Measurements from ENCODE around the gene DPH2. TPM values are rescaled to one million over a fixed set of nuclear protein-coding genes. Genes with fewer than 3 reads are reported as not detected.

Gene DPH2
- total RNA-seq, 6 experiments from 2014 or later = 8.9 to 27.5 (median 12.0) TPM

DNA sequence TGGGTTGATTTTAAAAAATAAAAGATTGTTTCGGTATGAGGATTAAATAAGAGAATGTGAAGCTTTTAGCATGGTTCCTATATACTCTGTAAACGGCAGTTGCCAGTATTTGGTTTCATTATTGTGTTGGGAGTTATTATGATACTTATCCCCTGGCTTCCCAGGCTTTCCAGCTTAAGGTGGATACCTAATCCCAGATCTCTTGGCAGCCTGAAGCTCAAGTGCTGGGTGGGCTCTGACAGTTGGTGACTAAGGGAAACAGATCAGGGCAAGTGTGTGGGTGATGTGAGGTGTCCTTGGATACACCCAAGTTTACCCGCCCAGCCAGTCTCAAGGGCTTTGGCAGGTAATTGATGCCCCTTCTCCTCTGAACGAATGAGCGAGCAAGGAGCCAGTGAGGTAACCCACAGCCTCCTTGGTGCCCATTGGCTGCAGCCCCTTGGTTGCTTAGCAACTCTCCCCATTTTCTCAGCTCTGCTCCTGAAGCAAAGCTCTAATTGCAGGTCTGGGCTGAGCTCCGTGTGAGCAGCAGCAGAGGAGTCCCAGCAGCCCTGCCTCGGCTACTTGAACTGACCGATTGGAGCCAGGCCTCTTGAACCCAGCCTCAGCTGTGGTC is 17.0 kb upstream of the DPH2 start:
- ATAC-seq = no peak
- H3K27ac ChIP-seq = no peak overlapping the region
- no peak for TF ChIP-seq POLR2A (IDR thresholded peaks at IDR 0.05)
- TF ChIP-seq, protein P1, sequence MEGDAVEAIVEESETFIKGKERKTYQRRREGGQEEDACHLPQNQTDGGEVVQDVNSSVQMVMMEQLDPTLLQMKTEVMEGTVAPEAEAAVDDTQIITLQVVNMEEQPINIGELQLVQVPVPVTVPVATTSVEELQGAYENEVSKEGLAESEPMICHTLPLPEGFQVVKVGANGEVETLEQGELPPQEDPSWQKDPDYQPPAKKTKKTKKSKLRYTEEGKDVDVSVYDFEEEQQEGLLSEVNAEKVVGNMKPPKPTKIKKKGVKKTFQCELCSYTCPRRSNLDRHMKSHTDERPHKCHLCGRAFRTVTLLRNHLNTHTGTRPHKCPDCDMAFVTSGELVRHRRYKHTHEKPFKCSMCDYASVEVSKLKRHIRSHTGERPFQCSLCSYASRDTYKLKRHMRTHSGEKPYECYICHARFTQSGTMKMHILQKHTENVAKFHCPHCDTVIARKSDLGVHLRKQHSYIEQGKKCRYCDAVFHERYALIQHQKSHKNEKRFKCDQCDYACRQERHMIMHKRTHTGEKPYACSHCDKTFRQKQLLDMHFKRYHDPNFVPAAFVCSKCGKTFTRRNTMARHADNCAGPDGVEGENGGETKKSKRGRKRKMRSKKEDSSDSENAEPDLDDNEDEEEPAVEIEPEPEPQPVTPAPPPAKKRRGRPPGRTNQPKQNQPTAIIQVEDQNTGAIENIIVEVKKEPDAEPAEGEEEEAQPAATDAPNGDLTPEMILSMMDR (IDR thresholded peaks at IDR 0.05) = no peak

DNA sequence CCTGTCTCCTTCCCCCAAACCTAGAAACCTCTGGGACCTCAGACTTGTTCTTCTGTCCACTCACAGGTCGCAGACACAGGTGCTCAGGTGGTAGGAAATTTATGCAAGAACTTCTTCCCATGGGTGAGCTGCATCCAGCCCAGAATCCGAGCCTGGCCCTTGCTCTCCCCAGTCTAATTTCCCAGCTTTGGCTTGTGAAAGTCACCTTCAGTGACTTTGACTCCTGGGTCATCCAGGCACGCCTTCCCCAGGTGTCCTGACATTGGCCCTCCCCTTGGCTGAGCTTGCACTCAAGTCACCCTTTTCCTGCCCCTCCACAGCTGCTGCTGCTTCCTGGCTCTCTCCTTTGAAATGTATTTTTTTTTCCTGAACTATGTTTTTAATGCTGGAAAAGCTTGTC is 16.4 kb upstream of the DPH2 start:
- TF ChIP-seq, protein P1 (IDR thresholded peaks at IDR 0.05) = no peak
- WGBS (ENCODE audit: insufficient coverage, low coverage, low lambda C conversion rate, missing lambda C conversion rate) = 80% methylated on average over 1 of the region's 3 CpGs
- intact Hi-C loops (cut with DNase I) = no loop called here
- H3K36me3 ChIP-seq = peaks cover 0 to 25% (median 4%) of the 10 kb centered on the region in 4 donors
- no peak for DNase-seq
- H3K9me3 ChIP-seq = no peaks in the 10 kb centered on the region
- H3K27me3 ChIP-seq = no peaks in the 10 kb centered on the region
- ATAC-seq = no peak
- H3K4me3 ChIP-seq = no peak overlapping the region
- H3K4me1 ChIP-seq = peaks cover 0 to 3% (median 0%) of the 10 kb centered on the region in 4 donors
- no peak overlapping the region for H3K27ac ChIP-seq

More for the DNA sequence above, 17.0 kb upstream of the DPH2 start:
- intact Hi-C loops (cut with DNase I) = no loop called here
- no peaks in the 10 kb centered on the region for H3K27me3 ChIP-seq
- no peak overlapping the region for H3K4me3 ChIP-seq
- peaks cover 0 to 8% (median 3%) of the 10 kb centered on the region in 4 donors for H3K4me1 ChIP-seq
- WGBS (ENCODE audit: insufficient coverage, low coverage, low lambda C conversion rate, missing lambda C conversion rate) = 94% methylated on average over 2 of the region's 8 CpGs
- peaks cover 0 to 20% (median 4%) of the 10 kb centered on the region in 4 donors for H3K36me3 ChIP-seq
- no peaks in the 10 kb centered on the region for H3K9me3 ChIP-seq
- no peak for DNase-seq

DNA sequence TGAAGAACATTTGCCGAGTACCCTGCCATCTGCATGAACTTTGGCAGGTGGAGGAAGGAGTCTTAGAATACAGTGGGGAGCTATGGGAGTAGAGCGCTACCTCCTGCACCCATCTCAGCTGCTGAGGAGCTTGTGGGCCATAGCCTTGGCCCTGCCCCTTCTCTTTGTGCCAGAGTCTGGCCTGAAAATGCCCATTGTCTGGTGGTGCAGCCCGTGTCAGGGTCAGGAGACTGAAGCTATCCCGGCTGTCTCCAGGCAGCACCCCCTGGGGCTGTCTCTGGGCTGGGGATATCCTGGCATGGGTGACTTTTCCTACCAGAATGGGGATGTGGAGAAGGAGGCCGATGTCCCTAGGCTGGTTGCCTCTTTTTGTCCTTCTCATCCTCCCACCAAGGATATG is 15.8 kb upstream of the DPH2 start:
- Histone ChIP-seq H3K4me1 (no peaks in the 10 kb centered on the region), H3K27ac (no peak overlapping the region), H3K27me3 (no peaks in the 10 kb centered on the region), H3K4me3 (no peak overlapping the region), H3K36me3 (peaks cover 0 to 32% (median 4%) of the 10 kb centered on the region in 4 donors), H3K9me3 (no peaks in the 10 kb centered on the region)
- ATAC-seq (no peak), DNase-seq (no peak)
- intact Hi-C loops (cut with DNase I) = no loop called here
- no peak for TF ChIP-seq POLR2A (IDR thresholded peaks at IDR 0.05)
- TF ChIP-seq, protein P1 (IDR thresholded peaks at IDR 0.05) = no peak
- WGBS (ENCODE audit: insufficient coverage, low coverage, low lambda C conversion rate, missing lambda C conversion rate) = 86% methylated on average over 1 of the region's 5 CpGs

DNA sequence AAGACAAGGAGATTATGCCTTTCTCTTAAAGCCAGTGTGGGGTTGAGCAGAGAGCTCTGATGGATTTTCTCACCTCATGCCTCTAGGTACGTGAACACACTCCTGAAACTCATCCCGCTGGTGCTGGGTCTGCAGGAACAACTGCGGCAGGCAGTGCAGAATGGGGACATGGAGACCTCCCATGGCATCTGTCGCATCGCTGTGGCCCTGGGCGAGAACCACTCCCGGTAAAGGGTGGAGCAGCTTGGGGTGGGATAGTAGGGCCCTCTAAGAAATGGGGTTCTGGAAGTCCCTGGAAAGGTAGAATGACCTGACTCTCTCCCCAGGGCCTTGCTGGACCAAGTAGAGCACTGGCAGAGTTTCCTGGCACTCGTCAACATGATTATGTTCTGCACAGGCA is 13.6 kb upstream of the DPH2 start:
- peaks cover 0 to 32% (median 4%) of the 10 kb centered on the region in 4 donors for H3K36me3 ChIP-seq
- WGBS (ENCODE audit: insufficient coverage, low coverage, low lambda C conversion rate, missing lambda C conversion rate) = 50% methylated on average over 1 of the region's 8 CpGs

More for the DNA sequence above, 13.6 kb upstream of the DPH2 start:
- Histone ChIP-seq H3K4me1 (no peaks in the 10 kb centered on the region), H3K27ac (no peak overlapping the region), H3K27me3 (no peaks in the 10 kb centered on the region), H3K4me3 (no peak overlapping the region), H3K9me3 (no peaks in the 10 kb centered on the region)
- intact Hi-C loops (cut with DNase I) = no loop called here
- TF ChIP-seq POLR2A (IDR thresholded peaks at IDR 0.05) = no peak
- TF ChIP-seq, protein P1 (IDR thresholded peaks at IDR 0.05) = no peak
- ATAC-seq (no peak), DNase-seq (no peak)

Measured in right lobe of liver (tissue), 6 donors.